Ovary (tissue), 3 donors: ENCODE data around the gene CTBS.

ENCODE experiments used
- EP300 ChIP-seq: sonication (generic); formaldehyde crosslinking; IDR thresholded peaks from one replicate; pipeline ENCODE4 v1.6.1; 2017; ENCODE audit warnings: antibody characterized with exemption
- POLR2A ChIP-seq: fragments of 450-650 bp; IDR thresholded peaks from one replicate; pipeline ENCODE4 v1.6.1; 2017; ENCODE audit warnings: antibody characterized with exemption, mild to moderate bottlenecking, moderate library complexity
- TF ChIP-seq, protein P1 (sequence below), 3 donors: fragments of 450-650 bp in 2 of 3; fragments of 200-600 bp in 1 of 3; IDR thresholded peaks; one replicate each; pipeline versions ENCODE4 v1.5.1 to v1.8.0; 2016 to 2022; ENCODE audit warnings: antibody characterized with exemption in 3 of 3, mild to moderate bottlenecking in 1 of 3
- donor health status: DM: no; HTN: no; CAD: no.

DNA sequence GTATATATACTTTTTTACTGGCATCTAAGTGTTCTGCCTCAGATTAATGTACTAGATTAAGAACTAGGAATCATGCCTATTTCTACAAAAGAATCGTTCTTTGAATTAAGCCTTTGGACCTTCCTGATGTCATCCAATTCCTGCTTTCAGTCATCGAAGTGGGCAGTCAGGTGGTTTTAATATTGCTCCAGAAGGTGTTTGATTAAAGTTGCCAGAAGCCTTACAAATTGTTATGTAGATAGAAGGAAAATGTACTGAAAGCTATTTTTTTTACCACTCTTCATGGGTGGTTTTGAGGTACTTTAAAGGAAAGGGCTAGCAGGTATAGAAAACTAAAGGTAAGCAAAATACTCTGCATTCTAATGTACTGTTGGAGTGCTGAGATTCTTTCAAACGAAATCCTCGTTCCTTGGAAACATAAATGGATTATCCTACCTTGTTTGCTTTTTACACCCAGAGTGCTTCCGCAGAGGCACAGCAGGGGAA lies 716 bp downstream of the CTBS start:
- TF ChIP-seq POLR2A: no peak
- TF ChIP-seq, protein P1, sequence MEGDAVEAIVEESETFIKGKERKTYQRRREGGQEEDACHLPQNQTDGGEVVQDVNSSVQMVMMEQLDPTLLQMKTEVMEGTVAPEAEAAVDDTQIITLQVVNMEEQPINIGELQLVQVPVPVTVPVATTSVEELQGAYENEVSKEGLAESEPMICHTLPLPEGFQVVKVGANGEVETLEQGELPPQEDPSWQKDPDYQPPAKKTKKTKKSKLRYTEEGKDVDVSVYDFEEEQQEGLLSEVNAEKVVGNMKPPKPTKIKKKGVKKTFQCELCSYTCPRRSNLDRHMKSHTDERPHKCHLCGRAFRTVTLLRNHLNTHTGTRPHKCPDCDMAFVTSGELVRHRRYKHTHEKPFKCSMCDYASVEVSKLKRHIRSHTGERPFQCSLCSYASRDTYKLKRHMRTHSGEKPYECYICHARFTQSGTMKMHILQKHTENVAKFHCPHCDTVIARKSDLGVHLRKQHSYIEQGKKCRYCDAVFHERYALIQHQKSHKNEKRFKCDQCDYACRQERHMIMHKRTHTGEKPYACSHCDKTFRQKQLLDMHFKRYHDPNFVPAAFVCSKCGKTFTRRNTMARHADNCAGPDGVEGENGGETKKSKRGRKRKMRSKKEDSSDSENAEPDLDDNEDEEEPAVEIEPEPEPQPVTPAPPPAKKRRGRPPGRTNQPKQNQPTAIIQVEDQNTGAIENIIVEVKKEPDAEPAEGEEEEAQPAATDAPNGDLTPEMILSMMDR (IDR thresholded peaks at IDR 0.05): no peak
- no peak for TF ChIP-seq EP300
